HG03025 (cell line): ENCODE results near the gene ISCU.
"Not testable (repeated sequence)": the region's sequence is repeated elsewhere in the genome, so short reads cannot be mapped to it uniquely, and the experiment has no call there.

Experiments
- ATAC-seq: cut with Tn5 transposase; IDR thresholded peaks from one replicate; pipeline ENCODE4 v1.9.1; 2021; ENCODE audit warnings: mild to moderate bottlenecking, moderate library complexity; ENCODE audit not compliant: unreplicated experiment, low FRiP score

ISCU gene

GRCh38 chr12:108616359-108616758 is 54.0 kb downstream of the ISCU start:
- ATAC-seq: no peak

GRCh38 chr12:108616941-108617858 is 54.8 kb downstream of the ISCU start:
- peak; percentile 67 for ATAC-seq

DNA sequence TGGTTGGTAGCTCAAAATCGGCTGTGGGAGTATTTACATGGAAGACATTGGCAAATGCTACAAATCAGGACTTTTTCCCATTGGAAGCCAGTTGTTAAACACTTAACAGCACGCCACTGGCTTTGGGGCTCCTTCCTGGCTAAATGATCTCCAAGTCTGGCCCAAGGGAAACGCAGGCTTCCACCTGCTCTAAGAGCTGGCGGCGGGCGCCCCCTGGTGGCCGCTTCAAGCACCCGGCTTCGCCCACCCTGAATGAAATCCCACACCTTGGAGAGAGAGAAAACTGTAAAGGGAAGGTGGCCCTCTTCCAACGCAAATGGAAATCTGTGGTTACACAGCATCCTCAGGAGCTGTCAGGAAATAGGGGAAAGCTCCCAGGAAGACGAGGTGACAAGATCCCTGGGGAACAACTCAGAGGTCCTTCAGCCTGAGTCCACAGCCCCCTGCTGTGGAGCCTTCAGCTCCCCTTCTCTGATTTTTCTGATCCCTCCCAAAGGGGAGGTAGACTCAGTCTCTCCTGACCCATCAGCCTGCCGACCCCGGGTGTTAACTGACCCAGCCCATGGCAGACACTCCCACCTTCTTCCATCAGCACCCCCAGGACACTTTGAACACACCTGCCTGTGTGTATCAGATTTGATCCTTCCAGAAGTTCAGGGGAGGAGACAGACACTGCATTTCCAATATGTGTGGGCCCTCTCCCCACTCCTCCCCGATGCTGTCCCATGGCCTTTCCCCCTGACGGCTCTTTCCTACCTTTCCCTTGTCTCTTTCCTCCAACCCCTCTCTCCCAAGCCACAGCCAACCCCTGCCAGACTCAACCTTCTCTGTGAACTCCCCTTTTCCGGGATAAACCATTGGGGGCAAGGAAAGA is 55.9 kb downstream of the ISCU start:
- no peak for ATAC-seq

- not testable (repeated sequence) for ATAC-seq
Measured at GRCh38 chr12:108618953-108619274, 56.5 kb downstream of the ISCU start.
